ENCODE measurements around the gene CELF6. TPM values are rescaled to one million over a fixed set of nuclear protein-coding genes. Genes with fewer than 3 reads are reported as not detected.

Gene CELF6
- polyA plus RNA-seq, 3 donors, result 2.9 TPM; not detected in 2

GRCh38 chr15:72334842-72335241 lies 14.9 kb upstream of the CELF6 start:
- Mint-ChIP-seq H3K4me1 (peaks cover 19% of the 10 kb centered on the region), H3K36me3 (peaks cover 21 to 36% of the 10 kb centered on the region in 2 donors), H3K9me3 (no peaks in the 10 kb centered on the region), H3K27ac (no peak overlapping the region), H3K27me3 (ENCODE audit: low read depth in 3 of 3) (no peaks in the 10 kb centered on the region), H3K4me3 (no peak overlapping the region)
- H3K4me2 ChIP-seq (replicated peaks; ENCODE audit: extremely low read depth, low read length, poor library complexity, severe bottlenecking), result no peak overlapping the region
- 100% methylated on average over 1 of the region's 2 CpGs for WGBS (ENCODE audit: insufficient coverage)
- H3K27ac ChIP-seq (ENCODE audit: low read depth in 1 of 2, low read length in 2 of 2), result no peak overlapping the region
- no peak overlapping the region for H3K9ac ChIP-seq (ENCODE audit: insufficient read depth, low read length, poor library complexity, severe bottlenecking)
- no peaks in the 10 kb centered on the region for H4K20me1 ChIP-seq (ENCODE audit: insufficient read depth, low read length)
- H3K79me2 ChIP-seq (ENCODE audit: insufficient read depth, low read length), result no peaks in the 10 kb centered on the region
- no peak overlapping the region for H3K4me3 ChIP-seq (replicated peaks in 1 of 3; ENCODE audit: low read depth in 2 of 3, low read length in 3 of 3)
- no peak for TF ChIP-seq CTCF (IDR thresholded peaks at IDR 0.05)
- intact Hi-C loops (cut with micrococcal nuclease), result no loop called here
- no peak for DNase-seq
- no peaks in the 10 kb centered on the region for H3K27me3 ChIP-seq (ENCODE audit: control insufficient read depth in 2 of 2, insufficient read depth in 2 of 2, low read length in 2 of 2)
- no peaks in the 10 kb centered on the region for H3K9me3 ChIP-seq (replicated peaks in 1 of 2; ENCODE audit: control insufficient read depth in 1 of 2, insufficient read depth in 1 of 2, low read length in 2 of 2)
- peaks cover 0 to 8% of the 10 kb centered on the region in 2 donors for H3K36me3 ChIP-seq (replicated peaks in 1 of 2; ENCODE audit: control insufficient read depth in 1 of 2, insufficient read depth in 2 of 2, low read length in 2 of 2)
- peaks cover 17% of the 10 kb centered on the region in 2 donors for H3K4me1 ChIP-seq (ENCODE audit: control insufficient read depth in 1 of 2, insufficient read depth in 2 of 2, low read length in 2 of 2)
- no peak overlapping the region for H2AFZ ChIP-seq (ENCODE audit: insufficient read depth, low read depth, low read length, poor library complexity, severe bottlenecking)

GRCh38 chr15:72331021-72331420 lies 11.1 kb upstream of the CELF6 start:
- Histone ChIP-seq H3K9me3 (replicated peaks in 1 of 2; ENCODE audit: control insufficient read depth in 1 of 2, insufficient read depth in 1 of 2, low read length in 2 of 2) (no peaks in the 10 kb centered on the region), H3K4me1 (ENCODE audit: control insufficient read depth in 1 of 2, insufficient read depth in 2 of 2, low read length in 2 of 2) (no peaks in the 10 kb centered on the region), H3K79me2 (ENCODE audit: insufficient read depth, low read length) (no peaks in the 10 kb centered on the region), H3K9ac (ENCODE audit: insufficient read depth, low read length, poor library complexity, severe bottlenecking) (no peak overlapping the region), H3K4me3 (replicated peaks in 1 of 3; ENCODE audit: low read depth in 2 of 3, low read length in 3 of 3) (no peak overlapping the region), H3K36me3 (replicated peaks in 1 of 2; ENCODE audit: control insufficient read depth in 1 of 2, insufficient read depth in 2 of 2, low read length in 2 of 2) (peaks cover 5 to 11% of the 10 kb centered on the region in 2 donors), H3K4me2 (replicated peaks; ENCODE audit: extremely low read depth, low read length, poor library complexity, severe bottlenecking) (no peak overlapping the region), H4K20me1 (ENCODE audit: insufficient read depth, low read length) (no peaks in the 10 kb centered on the region), H3K27ac (ENCODE audit: low read depth in 1 of 2, low read length in 2 of 2) (no peak overlapping the region), H3K27me3 (ENCODE audit: control insufficient read depth in 2 of 2, insufficient read depth in 2 of 2, low read length in 2 of 2) (no peaks in the 10 kb centered on the region), H2AFZ (ENCODE audit: insufficient read depth, low read depth, low read length, poor library complexity, severe bottlenecking) (no peak overlapping the region)
- DNase-seq, result no peak
- H3K27ac Mint-ChIP-seq, result no peak overlapping the region
- no peak overlapping the region for H3K4me3 Mint-ChIP-seq
- intact Hi-C loops (cut with micrococcal nuclease), result no loop called here
- peaks cover 0 to 2% (median 0%) of the 10 kb centered on the region in 3 donors for H3K27me3 Mint-ChIP-seq (ENCODE audit: low read depth in 3 of 3)
- peaks cover 29 to 51% of the 10 kb centered on the region in 2 donors for H3K36me3 Mint-ChIP-seq
- H3K4me1 Mint-ChIP-seq, result no peaks in the 10 kb centered on the region
- 100% methylated on average over 2 of the region's 3 CpGs for WGBS (ENCODE audit: insufficient coverage)
- peaks cover 0 to 2% (median 0%) of the 10 kb centered on the region in 7 donors for H3K9me3 Mint-ChIP-seq
- no peak for TF ChIP-seq CTCF (IDR thresholded peaks at IDR 0.05)
